Stimulated activated CD4-positive, alpha-beta T cell treated with anti-CD3 and anti-CD28 coated beads, Interleukin-15, amount 100 ng/mL, for 1 hour (primary cell): ENCODE measurements around the gene DGKH.
"Not testable (repeated sequence)": the region's sequence is repeated elsewhere in the genome, so short reads cannot be mapped to it uniquely, and the experiment has no call there.

Experiments used
- DNase-seq, 2 donors: peaks; one replicate each; pipeline ENCODE4 v3.0.0-alpha.2; 2020; ENCODE audit warnings: low read depth in 1 of 2, low spot score in 1 of 2

The DGKH gene

DNA sequence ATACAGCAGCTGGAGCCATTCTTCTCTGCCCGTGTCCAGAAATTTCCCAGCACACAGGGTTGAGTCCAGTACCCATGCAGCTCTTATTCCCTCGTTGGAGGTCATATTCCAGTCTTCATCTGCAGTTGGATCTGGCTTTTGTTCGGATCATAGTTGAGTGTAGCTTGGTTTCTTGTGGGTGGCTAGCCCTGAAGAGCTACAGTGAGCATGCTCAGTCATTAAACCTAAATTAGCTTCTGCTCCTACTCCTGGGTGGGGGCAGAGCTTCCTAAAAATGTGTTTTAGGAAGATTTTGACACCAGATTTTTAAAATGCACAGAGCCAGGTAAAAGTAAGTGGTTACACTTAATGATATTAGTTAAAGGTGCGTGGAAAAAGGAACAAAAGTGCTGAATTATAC lies 64.4 kb downstream of the DGKH start:
- DNase-seq: no peak

DNA sequence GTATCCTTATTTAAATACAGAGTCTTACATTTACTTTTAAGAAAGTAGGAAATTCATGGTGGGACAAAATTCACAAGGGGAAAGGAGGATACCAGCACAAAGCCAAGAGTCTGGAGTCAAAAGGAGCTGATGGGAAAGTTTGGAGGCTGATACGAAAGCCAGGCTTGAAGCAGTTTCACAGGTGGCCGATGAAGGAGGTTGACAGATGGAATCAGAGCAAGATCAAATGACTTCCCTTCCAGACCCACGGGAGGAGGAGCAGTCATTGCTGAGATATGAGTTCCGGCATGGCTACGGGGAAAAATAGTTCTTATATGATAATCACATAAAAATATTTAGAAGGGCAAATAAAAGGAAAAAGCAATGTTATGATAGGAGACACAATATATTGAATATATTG lies 65.0 kb downstream of the DGKH start:
- no peak for DNase-seq

DNA sequence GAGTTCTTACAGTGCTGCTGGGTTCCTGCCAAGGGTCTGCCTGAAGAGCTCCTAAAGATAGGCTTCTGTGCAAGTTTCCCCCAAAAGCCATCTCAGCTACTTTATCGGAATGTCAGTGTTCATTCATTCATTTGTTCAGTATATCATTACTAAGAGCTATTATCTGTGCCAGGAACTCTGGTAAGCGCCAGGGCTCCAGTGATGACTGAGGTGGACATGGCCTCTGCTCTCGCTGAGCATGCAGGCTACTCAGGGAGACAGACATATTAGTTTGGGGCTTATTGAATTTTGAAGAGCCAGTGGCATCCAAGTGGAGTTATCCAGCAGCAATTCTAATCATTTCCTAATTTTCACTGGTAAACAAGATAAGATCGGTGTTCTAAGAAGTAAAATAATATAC lies 65.8 kb downstream of the DGKH start:
- DNase-seq: no peak

DNA sequence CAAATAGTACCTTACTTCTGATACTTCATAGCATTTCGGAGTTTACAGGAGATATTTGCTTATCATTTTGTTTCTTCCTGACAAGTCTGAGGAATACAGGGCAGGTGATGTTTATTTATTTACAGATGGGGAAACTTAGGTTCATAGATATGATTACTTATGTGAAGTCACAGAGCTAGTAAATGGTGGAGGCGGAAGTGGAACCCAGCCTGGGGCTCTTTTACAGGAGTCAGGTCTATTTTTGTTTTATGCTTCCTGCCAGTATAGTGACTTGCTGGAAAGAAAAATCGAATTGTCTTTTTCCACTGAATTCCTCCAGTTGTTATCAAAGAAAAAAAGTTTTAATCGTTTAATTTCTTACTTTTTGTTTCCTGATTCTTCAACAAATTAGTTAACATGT lies 66.5 kb downstream of the DGKH start:
- DNase-seq: no peak

DNA sequence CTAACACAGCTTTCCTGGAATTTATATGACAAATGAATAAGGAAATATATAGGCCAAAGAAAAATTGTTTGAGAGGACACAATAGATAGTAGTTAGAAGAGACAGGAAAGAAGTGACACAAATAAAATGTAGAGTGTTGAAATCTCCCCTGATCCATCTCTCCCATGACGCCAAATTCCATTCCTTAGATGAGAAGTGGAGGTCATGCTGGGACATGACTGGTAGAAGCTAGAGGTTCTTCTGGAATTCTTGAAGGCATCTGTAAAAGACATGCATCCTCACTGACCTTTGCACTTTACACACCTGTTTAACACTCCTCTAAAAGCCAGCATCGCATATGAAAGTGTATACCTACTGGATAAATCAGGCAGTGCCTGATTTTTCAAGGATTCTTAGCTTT lies 67.8 kb downstream of the DGKH start:
- no peak for DNase-seq

DNA sequence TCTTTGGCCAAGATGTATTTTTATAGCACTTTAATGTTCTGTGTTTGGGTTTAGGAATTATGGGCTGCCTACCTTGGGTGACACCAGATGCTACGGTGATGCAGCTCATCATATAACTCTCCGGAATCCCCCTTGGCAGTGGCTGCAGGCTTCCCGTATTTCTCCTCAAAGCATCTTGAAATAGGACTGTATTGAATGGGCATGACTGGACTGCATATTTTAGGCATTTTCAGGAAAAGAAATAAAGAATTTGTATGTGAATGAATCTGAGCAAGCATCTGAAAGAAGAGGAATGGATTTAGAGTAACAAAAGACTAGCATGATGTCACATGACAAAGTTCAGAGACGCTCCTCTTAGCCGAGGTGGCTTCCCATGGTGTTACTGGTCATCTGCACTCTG lies 70.6 kb downstream of the DGKH start:
- no peak for DNase-seq

DNA sequence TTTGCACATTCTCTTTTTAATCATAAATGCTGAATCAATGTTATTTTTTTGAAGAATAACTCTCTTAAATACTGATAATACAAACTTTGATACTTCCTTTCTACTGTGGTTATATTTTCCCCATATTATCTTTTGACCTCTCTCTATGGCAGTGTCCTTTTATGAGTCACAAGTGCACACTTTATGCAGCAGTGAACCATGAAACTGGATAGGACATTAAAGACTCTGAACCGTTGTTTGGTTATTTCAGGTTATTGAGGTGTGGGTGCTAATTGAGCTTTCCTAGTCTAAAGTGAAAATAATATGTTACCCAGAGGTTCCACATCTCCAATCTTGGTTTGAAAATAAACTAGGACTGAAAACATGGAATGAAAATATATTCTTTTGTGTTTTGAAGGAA lies 71.4 kb downstream of the DGKH start:
- no peak for DNase-seq

DNA sequence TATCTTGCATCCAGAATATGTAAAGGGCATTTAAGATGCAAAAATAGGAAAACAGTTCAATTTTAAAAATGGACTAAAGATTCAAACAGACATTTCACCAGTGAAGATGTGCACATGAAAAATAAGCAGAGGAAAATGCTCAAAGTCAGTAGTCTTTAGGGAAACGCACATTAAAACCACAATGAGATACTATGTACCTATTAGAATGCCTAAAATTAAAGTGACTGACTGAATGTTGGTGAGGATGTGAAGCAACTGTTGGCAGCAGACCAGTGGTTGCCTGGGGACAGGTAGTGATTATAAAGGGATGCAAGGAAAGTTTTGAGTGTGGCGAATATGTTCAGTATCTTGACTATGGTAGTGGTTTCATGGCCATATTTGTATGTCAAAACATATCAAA lies 75.2 kb downstream of the DGKH start:
- no peak for DNase-seq

DNA sequence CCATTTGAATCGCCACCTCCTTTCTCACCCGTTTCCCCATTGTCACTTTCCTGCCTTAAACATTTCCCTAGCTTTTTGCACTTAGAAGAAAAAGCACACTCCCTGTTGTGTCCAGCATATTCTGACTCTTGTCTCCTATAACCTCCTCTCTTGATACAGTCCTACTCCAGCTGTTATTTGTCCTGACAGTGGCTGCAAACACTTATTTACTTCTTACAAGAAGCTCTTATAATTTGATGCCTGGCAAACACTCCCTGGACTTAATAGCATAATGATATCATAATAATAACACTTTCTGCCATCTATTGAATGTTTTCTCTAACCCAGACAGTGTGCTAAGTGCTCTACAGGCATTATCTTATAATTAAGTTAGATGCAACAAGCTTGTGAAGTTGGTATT lies 76.6 kb downstream of the DGKH start:
- no peak for DNase-seq

DNA sequence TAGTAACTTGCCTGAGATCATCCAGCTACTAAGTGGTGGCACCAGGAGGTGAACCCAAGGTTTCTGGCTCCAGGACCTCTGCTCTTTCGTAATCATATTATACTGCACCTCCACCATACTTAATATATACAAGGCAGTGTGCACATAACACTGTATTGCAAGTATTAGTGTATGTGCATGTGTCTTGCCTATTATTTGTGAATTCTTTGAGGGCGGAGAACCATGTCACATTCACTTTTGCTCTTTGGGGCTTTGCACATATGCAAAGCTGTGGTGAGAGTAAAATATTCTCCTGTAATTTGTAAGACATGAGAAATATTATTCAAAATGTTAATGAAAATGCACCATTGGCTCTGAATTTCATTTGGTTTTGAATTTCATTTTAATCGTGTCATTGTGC lies 78.6 kb downstream of the DGKH start:
- DNase-seq: no peak

DNA sequence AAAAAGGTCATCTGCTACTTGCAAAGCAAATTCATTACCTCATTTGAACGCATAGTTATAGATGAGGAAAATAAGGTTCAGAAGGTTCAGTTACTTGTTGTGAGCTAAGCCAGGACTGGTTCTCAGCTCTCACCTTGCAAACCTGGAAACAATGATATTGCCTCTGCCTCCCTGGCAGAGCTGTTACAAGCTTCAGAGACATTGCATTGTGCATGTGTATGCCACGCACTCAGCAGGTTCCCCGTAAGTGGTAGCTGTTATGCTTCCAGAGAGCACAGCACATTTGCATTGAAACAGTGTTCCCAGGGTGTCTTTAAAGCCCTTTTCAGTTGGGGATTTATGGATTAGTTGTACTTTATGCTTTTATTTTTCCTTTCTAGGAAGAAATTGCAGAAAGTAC lies 80.6 kb downstream of the DGKH start:
- no peak for DNase-seq

DNA sequence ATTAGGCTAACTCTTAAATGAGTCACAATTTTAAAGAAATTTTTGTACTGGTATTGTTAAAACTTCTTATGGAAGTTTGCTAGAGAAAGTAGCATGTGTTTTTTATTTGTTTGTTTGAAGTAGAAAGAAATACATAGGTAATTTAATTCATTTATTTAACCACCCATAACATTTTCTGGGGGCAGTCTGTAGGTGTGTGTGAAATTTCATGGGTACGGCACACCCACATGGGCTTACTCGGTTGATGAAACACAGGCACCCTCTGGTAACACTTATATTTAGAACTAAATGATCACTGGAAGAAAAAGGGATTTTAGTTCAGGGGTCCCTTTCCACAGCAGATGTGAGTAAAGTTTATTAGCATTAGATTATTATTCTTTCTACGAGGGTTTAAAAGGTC lies 88.1 kb downstream of the DGKH start:
- DNase-seq: no peak

DNA sequence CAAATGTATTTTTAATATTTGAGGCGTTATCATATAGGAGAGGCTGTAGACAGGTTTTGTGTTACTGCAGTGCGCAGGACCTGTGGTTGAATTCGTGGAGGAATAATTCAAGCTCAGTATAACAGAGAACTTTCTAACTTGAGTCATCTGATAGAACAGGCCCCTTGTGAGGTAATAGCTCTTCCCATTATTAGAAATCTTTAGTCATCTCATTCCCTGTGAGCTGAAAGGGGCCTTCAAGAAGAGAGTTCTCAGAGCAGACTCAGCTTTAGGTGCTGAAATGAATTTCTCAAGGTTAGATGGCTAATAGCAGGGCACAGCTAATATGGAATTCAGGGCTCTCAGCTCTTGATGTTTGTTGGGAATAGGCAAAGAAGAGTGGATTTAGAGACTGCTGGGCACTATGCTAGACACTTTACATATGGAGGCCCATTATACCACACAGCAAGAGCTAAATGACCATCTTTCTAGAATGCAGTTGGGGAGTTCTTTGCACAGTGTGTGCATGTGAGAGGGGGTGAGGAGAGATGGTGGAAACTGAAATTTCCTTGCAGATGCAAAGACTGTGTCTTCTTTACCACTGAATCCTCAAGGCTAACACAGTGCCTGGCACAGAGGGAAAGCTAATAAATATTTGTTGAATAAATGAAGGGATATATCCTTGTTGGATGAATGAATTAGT lies 89.5 kb downstream of the DGKH start:
- no peak for DNase-seq

DNA sequence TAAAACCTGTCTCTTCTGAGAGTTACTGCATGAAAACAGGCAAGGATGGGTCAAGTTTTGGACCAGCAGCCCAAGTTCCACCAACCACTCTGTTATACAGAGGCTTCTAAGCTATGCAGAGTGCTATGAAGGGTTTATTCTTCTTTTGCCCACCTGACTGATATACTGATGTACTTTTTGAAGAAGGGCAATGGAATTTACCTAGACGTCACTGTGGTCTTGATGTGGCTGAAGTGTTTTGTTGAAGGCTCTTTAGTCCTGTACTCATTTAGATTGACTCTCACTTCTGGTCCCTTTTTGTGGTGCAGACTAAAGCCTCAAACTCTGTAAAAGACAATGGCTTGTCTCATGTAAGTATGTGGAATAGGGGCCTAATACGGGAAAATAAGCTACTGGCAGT lies 92.0 kb downstream of the DGKH start:
- no peak for DNase-seq

DNA sequence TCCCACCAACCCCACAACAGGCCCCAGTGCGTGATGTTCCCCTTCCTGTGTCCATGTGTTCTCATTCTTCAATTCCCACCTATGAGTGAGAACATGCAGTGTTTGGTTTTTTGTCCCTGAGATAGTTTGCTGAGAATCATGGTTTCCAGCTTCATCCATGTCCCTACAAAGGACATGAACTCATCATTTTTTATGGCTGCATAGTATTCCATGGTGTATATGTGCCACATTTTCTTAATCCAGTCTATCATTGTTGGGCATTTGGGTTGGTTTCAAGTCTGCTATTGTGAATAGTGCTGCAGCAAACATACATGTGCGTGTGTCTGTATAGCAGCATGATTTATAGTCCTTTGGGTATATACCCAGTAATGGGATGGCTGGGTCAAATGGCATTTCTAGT lies 92.6 kb downstream of the DGKH start:
- not testable (repeated sequence) for DNase-seq

DNA sequence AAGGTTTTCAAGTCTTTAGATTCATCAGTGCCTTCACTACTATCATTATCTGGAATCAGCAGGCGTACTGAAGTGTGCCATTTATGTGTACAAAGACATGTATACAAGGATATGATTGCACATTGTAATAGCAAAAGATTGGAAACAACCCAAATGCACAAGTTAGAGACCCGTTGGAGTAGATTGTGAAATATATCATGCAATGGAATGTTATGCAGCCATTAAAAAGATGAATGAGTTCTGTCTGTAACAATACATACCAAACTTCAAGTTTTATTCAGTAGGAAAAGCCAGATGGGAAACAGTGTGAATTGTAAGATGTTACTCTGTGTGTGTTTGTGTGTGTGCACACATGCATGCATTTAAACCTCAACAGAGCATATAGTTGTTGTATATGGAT lies 97.9 kb downstream of the DGKH start:
- no peak for DNase-seq

DNA sequence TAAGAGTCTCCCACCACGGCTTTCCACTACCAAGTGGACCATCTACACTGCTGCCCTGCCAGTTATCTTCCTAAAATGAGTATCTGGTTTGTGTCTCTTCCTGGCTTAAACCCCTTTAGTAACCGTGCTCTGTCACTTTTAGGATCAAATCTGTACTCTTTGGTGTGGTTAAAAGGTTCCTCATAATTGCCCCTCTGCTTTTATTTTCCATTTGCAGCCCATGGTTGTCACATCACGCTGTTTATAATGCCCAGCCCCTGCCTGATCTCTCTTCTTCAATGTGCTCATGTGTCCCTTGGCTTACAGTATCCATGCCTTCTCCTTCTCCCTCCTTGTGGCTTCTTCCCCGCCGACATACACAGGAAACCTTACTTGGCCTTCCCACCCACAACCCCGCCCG lies 100.1 kb downstream of the DGKH start:
- no peak for DNase-seq

DNA sequence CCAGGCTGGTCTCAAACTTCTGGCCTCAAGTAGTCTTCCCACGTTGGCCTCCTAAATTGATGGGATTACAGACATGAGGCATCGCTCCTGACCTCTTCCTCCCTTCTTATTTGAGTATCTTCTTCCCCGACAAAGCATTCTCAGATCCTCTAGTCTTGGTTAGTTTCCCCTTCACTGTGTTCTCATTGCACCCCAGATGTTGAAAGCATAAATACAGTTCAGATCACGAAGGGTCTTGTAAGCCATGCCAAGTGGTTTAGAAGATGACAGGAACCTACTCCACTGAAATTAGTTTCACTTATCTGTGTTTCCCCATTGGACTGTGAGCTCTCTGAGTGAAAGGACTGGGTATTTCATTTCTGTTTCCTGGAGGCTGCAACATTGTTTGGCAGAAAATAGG lies 100.7 kb downstream of the DGKH start:
- DNase-seq: no peak

DNA sequence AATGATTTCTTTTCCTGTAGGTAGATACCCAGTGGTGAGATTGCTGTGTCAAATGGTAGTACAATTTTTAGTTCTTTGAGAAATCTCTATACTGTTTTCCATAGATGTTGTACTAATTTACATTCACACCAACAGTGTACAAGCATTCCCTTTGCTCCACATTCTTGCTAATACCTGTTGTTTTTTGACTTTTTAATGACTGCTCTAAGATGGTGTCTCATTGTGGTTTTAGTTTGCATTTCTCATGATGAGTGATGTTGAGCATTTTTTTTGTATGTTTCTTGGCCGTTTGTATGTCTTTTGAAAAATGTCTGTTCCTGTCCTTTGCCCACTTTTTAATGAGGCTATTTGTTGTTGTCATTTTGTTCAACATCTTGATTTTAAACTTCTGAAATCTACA lies 103.3 kb downstream of the DGKH start:
- DNase-seq: no peak

DNA sequence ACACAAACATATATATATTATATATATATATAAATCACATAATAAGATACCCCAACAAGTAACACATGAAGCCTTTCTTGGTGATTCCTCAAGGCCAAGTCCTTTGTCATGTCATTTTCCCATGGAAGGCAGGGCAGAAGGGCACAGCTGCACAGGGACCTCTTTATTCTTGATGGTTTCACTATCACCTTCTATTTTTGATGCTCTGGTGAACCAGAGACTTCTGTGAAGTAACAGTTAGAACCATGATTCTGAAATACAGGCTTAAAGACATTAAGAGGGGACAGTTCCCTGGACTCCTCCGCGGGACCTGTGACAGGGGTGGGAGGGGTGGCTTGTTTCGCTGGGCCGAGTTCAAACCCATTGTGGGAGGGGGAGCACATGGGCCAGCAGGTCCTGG lies 104.0 kb downstream of the DGKH start:
- no peak for DNase-seq

DNA sequence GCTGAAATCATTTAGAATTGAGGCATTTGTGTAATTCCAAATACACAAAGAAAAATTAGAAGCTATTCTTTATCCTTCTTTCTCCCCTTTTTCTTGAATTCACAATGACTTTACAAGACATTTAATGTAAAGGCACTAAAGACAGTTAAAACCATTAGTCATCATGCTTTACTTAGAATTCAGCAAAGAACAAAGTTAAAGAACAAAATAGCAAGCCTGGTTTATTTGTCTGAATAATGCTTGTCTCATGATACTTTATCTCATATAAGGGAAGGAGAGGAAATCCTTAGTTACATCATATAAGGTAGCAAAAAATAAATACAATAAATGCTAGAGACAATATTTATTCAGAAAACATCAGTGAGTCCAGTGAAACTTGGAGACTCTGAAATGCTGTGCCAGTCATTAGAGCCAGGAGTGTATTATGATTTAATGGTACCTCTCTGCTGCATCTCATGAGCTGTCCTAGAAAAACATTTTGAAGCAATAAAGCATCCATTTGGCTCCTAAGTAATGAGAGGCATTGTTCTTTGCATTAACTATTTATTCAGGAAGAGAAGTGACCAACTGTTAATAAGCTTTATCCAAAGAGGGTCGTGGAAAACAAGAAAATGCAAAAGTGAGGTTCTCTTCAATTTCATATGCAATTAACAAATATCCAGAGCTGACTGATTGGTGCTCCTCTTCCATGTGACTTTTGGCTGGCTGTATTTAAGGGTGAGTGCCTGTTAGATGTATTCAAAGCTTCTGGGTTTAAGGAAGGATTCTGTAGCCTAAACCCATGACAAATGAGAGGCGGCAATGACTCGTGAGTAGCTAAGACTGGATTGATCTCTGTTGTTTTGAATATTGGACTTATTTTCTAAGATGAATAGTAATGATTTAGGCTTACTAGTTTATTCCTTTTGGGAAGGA lies 105.0 kb downstream of the DGKH start:
- DNase-seq: no peak

DNA sequence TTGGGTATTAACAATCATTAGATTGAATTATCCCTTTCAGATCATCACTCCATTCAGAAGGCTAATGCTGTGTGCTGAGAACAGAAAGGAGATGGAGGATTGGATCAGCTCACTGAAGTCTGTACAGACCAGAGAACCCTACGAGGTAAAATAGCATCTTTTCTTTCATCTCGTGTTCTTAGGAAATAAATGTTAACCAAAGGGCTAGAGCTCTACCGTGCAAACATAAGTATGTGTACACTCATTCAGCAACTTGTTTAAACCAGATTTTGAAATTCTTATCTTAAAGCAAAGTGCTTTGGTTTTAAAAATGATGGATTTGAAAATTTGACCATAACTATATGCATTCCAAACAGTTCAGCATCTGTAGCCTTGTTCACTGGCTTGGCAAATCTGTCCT lies 106.8 kb downstream of the DGKH start:
- DNase-seq: no peak

DNA sequence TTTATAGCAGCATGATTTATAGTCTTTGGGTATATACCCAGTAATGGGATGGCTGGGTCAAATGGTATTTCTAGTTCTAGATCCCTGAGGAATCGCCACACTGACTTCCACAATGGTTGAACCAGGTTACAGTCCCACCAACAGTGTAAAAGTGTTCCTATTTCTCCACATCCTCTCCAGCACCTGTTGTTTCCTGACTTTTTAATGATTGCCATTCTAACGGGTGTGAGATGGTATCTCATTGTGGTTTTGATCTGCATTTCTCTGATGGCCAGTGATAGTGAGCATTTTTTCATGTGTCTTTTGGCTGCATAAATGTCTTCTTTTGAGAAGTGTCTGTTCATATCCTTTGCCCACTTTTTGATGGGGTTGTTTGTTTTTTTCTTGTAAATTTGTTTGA lies 114.9 kb downstream of the DGKH start:
- DNase-seq: not testable (repeated sequence)
